GM12874 (cell line): ENCODE results near the gene LENG9.
A peak's percentile ranks its signal among the peaks of the same experiment; 100 is the strongest.

Experiments used
- CTCF ChIP-seq: IDR thresholded peaks from 2 replicates; pipeline ENCODE4 v1.5.1; 2011; ENCODE audit warnings: low read depth, mild to moderate bottlenecking, control low read depth, low read length, moderate library complexity; ENCODE audit not compliant: insufficient read depth

Gene LENG9

GRCh38 chr19:54430306-54431254, 33.0 kb downstream of the LENG9 start:
- TF ChIP-seq CTCF: 0 out of 2 replicates have a peak, but pooled peaks have one; percentile 14

DNA sequence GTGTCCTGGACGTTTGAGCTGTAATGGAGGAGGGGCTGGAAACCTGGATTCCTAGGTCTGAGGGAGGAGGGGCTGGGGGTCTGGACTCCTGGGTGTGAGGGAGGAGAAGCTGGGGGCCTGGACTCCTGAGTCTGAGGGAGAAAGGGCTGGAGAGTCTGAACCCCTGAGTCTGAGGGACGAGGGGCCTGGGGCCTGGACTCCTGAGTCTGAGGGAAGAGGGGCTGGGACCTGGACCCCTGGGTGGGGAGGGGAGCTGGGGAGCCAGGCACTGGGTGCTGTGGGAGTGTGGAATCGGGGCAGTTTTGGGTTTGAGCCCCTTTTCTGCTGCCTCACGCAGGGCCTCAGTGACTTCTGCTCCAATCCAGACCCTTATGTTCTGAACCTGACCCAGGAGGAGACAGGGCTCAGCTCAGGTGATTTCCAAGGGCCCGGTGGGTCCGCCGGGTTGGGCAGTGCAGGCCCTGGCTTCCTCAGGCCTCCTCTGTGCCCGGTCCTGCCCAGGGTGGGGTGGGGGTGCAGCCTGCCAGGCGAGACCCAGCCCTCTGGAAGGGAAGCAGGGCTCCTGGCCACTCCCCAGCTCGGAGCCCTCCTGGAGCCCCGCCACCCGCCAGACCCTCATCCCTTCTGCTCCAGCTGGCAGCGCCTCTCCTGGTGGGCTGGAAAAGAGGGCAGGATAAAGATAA, 33.9 kb downstream of the LENG9 start:
- no peak for TF ChIP-seq CTCF

- no peak for TF ChIP-seq CTCF
Observed at GRCh38 chr19:54429176-54429495, 34.4 kb downstream of the LENG9 start.

- TF ChIP-seq CTCF: no peak
Observed at GRCh38 chr19:54428323-54429175, 35.0 kb downstream of the LENG9 start.

DNA sequence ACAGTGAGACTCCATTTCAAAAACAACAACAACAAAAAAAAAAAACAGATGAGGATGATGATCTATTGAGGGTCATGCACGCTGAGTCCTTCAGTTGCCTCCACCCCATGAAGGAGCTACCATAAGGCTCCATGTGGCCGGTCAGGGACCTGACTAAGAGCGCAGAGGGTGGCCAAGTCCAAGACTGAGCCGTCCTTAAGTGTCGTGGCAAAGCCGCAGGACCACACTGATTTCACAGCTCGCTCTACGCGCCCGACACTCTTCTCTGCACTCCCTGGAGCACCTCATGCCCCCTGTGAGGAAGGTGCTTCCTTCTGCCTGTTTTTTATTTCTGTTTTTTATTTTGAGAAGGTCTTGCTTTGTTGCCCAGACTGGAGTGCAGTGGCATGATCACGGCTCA, 36.0 kb downstream of the LENG9 start:
- TF ChIP-seq CTCF: no peak

DNA sequence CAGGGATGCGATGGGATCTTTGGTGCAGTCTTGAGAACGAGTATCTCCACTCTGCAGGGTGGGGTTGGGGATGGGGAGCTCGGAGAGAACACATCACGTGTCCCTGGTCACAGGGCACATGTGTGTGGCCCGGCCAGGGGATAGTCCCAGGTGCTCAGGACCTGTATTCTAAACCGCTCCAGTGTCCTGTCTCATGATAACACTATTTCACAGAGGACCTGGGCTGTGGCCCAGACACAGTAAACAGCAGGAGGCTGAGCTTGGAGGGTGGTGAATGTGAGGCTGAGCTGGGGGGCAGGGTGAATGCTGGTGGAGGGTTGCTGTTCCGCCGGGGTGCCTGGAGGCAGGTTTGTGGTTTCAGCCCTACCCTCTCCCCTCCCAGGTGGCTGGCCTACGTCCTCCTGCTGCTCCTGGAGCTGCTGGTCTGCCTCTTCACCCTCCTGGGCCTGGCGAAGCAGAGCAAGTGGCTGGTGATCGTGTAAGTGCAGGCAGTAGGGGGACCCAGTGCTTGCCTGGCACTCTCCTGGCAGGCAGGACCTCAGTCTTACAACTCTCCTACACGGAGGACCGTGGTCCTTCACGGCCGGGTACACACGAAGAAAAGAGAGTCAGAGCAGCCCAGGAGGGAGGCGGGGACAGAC, 37.2 kb downstream of the LENG9 start:
- no peak for TF ChIP-seq CTCF

DNA sequence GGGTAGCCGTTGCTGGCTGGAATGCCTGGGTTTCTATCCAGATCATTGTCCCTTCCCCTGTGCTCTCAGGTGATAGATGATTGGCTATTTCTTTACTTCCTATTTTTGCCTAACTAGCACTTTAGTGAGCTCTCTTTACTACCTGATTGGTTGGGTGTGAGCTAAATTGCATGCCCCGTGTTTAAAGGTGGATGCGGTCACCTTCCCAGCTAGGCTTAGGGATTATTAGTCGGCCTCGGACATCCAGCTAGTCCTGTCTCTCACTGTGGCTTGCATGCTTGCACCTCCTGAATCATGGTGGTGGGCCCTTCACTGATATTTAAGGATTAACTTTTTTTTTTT, 38.2 kb downstream of the LENG9 start:
- no peak for TF ChIP-seq CTCF
